Heart left ventricle (tissue), 16 donors: ENCODE measurements around the gene RGS16. TPM values are rescaled to one million over a fixed set of nuclear protein-coding genes. Genes with fewer than 3 reads are reported as not detected.

ENCODE experiments used
- ATAC-seq, 4 donors: fragments of 200-7000 bp; cut with Tn5 transposase; one replicate each; pipeline ENCODE4 v1.9.1; 2020 to 2022; ENCODE audit warnings: moderate library complexity in 4 of 4, mild to moderate bottlenecking in 3 of 4, moderate number of reproducible peaks in 1 of 4
- DNase-seq, 5 donors: peaks; one replicate each; pipeline ENCODE4 v3.0.0-alpha.2; 2020
- H3K27ac ChIP-seq, 12 donors: fragments of 200-600 bp; sonication (generic) in 4 of 12; one replicate each; pipeline versions ENCODE4 v1.5.0 to v1.8.0; 2016 to 2022; ENCODE audit warnings: mild to moderate bottlenecking in 2 of 12
- H3K27me3 ChIP-seq, 9 donors: fragments of 200-600 bp; sonication (generic) in 2 of 9; one replicate each; pipeline versions ENCODE4 v1.5.1 to v1.8.0; 2016 to 2022; ENCODE audit warnings: mild to moderate bottlenecking in 3 of 9
- H3K36me3 ChIP-seq, 9 donors: fragments of 200-600 bp; sonication (generic) in 2 of 9; one replicate each; pipeline versions ENCODE4 v1.5.0 to v1.8.0; 2018 to 2022; ENCODE audit warnings: mild to moderate bottlenecking in 2 of 9
- H3K4me1 ChIP-seq, 12 donors: fragments of 200-600 bp; sonication (generic) in 4 of 12; one replicate each; pipeline versions ENCODE4 v1.5.0 to v1.8.0; 2016 to 2022; ENCODE audit warnings: mild to moderate bottlenecking in 3 of 12
- H3K4me3 ChIP-seq, 12 donors: fragments of 200-600 bp; sonication (generic) in 4 of 12; one replicate each; pipeline versions ENCODE4 v1.5.0 to v1.8.0; 2017 to 2022; ENCODE audit warnings: mild to moderate bottlenecking in 9 of 12, moderate library complexity in 4 of 12
- H3K9me3 ChIP-seq, 12 donors: fragments of 200-600 bp; sonication (generic) in 4 of 12; one replicate each; pipeline versions ENCODE4 v1.5.0 to v1.8.0; 2016 to 2022; ENCODE audit warnings: mild to moderate bottlenecking in 1 of 12
- POLR2A ChIP-seq, 2 donors: fragments of 450-650 bp; IDR thresholded peaks; one replicate each; pipeline ENCODE4 v1.6.1; 2017; ENCODE audit warnings: antibody characterized with exemption in 2 of 2, mild to moderate bottlenecking in 2 of 2, moderate library complexity in 2 of 2
- WGBS, 4 donors: extraction: QIAGEN DNeasy Blood & Tissue Kit in 2 of 4; methylation state at CpG; one replicate each; pipeline versions ENCODE4 v1.1.5 to v1.1.7; 2013 to 2018; 5-methylcytosine and 5-hydroxymethylcytosine counted together
- intact Hi-C, 10 donors: fragments of 100-400 bp; cut with DNase I; formaldehyde crosslinking; loops; one replicate each; pipeline versions ENCODE4 v1.11.1 to v1.14.2; 2022
- polyA plus RNA-seq, 2 donors: library from polyadenylated mRNA; stranded (reverse); fragments of 200-250 nt; gene quantifications; one replicate each; pipeline ENCODE4 v1.2.3, GENCODE V29; 2013
- total RNA-seq, 9 donors: library from RNA; depleted of rRNA in 2 of 9; stranded (reverse); fragments of >200 nt in 2 of 9; fragmentation: NEBNext Ultra II Directional in 3 of 9; extraction: Animal tissue kit (Norgen Biotek cat#: 25700) in 3 of 9; gene quantifications; one replicate each; pipeline versions ENCODE4 v1.1.0 to v1.2.4, GENCODE V29; 2016 to 2023
- TF ChIP-seq, protein P1 (sequence below), 12 donors: fragments of 200-600 bp; sonication (generic) in 4 of 12; IDR thresholded peaks; one replicate each; pipeline versions ENCODE4 v1.5.0 to v1.8.0; 2018 to 2022; ENCODE audit warnings: antibody characterized with exemption in 12 of 12, mild to moderate bottlenecking in 5 of 12
- donor health status: ischemic (EF 13 %, LVEDD 7.1; RV severe dilation, severe dysfunction).
- donor health status: healthy with polysubstance abuse.
- donor health status: DM: no; HTN: yes; CAD: no.
- donor health status: DM: no; HTN: no; CAD: no.
- donor health status: ischemic (EF 25% LVEDD 6.9; RV normal size, moderate dysfunction).
- donor health status: ischemic (EF 25% LVEDD 5.7; RV mildly dilated, moderate dysfunction).
- donor health status: healthy.
- donor health status: DM: yes; HTN: yes; CAD: no.
- donor health status: ischemic (EF 35%, LVEDD 5.7; RV mildly dilated, moderate dysfunction).
- donor health status: nonischemic (EF 11% LVEDD 7.7; RV severe dilation, severe dysfunction).
- donor health status: DM: yes; HTN: yes; CAD: no.
- donor health status: PGD.
- donor health status: ischemic (EF 29% LVEDD 5.4; RV normal size, mild dysfunction).
- donor health status: nonischemic (EF 23%, LVEDD 6.1; RV moderate dilation, normal function).

The RGS16 gene
- total and polyA plus RNA-seq, 11 donors = 0.75 to 9.3 (median 2.1) TPM

DNA sequence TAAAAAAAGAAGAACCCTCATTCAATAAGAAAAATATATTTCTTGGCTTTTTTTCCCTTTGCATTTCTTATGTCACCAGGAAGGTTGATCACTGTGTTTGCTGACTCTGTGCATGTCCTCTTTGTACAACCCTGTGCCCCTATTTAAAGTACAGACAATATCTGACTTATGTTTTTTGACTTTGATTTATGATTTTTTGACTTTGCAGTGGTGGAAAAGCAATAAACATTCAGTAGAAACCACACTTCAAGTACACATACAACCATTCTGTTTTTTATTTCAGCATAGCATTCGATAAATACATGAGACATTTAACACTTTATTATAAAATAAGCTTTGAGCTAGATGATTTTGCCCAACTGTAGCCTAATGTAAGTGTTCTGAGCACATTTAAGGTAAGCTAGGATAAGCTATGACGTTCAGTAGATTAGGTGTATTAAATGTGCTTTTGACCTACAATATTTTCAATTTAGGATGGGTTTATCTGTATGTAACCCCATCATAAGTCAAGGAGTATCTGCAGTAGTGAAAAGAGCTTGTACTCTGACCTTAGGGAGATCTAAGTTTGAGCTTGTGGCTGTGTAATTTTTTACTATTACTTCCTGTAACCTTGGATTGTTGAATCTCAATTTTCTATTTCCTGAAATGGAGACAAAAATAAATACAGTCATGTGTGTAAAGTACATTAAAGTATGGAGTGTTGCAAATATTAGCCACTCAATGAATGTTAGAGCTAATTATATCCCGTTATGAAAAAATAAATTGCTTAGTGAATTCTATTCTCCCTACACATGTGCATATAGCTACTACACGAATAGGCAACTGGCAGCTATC is 16.3 kb downstream of the RGS16 start:
- Histone ChIP-seq H3K27ac (peak overlapping the region in 10 of 12 donors; percentile 85 to 99 (median 92)), H3K4me1 (peaks cover 0 to 43% (median 6%) of the 10 kb centered on the region in 12 donors), H3K36me3 (peaks cover 0 to 9% (median 5%) of the 10 kb centered on the region in 9 donors), H3K9me3 (no peaks in the 10 kb centered on the region), H3K4me3 (peak overlapping the region; percentile 49 to 90 (median 74)), H3K27me3 (no peaks in the 10 kb centered on the region)
- no peak for TF ChIP-seq POLR2A (IDR thresholded peaks at IDR 0.05)
- TF ChIP-seq, protein P1, sequence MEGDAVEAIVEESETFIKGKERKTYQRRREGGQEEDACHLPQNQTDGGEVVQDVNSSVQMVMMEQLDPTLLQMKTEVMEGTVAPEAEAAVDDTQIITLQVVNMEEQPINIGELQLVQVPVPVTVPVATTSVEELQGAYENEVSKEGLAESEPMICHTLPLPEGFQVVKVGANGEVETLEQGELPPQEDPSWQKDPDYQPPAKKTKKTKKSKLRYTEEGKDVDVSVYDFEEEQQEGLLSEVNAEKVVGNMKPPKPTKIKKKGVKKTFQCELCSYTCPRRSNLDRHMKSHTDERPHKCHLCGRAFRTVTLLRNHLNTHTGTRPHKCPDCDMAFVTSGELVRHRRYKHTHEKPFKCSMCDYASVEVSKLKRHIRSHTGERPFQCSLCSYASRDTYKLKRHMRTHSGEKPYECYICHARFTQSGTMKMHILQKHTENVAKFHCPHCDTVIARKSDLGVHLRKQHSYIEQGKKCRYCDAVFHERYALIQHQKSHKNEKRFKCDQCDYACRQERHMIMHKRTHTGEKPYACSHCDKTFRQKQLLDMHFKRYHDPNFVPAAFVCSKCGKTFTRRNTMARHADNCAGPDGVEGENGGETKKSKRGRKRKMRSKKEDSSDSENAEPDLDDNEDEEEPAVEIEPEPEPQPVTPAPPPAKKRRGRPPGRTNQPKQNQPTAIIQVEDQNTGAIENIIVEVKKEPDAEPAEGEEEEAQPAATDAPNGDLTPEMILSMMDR (IDR thresholded peaks at IDR 0.05) = no peak
- no peak for ATAC-seq
- intact Hi-C loops = loop anchor here in 2 of 10 donors (10.0 kb wide), 3 partner anchors 133 to 503 kb away; partner anchors contain the start of gene RGSL1 (in 1 of the 2)
- no peak for DNase-seq
- 47 to 53% (median 49%) methylated on average over 4 of the region's 4 CpGs for WGBS, 4 donors

DNA sequence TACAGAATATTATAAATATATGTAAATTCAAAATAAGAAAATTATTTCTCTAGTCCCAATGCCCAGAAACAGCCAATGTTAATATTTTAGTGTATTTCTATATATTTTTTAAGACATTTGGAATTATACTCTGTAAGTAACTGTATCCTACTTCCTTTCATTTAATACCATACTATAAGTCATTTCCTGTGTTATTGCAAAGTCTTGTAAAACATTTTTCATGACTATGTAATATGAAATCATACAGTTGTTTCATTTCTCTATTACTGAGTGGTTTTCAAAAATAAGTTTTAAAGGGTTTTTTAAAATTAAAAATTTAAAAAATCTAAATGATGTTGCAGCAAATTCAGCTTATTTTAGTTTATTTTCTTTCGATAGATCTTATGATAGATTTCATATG is 17.1 kb downstream of the RGS16 start:
- Histone ChIP-seq H3K27me3 (no peaks in the 10 kb centered on the region), H3K4me3 (no peak overlapping the region), H3K9me3 (no peaks in the 10 kb centered on the region), H3K27ac (peak overlapping the region in 1 of 12 donors; percentile 12), H3K36me3 (peaks cover 0 to 17% (median 12%) of the 10 kb centered on the region in 9 donors), H3K4me1 (peaks cover 0 to 43% (median 6%) of the 10 kb centered on the region in 12 donors)
- ATAC-seq (no peak), DNase-seq (no peak)
- WGBS, 4 donors = 0 to 1% (median 0%) methylated on average over 1 of the region's 1 CpG
- intact Hi-C loops = loop anchor here in 2 of 10 donors (10.0 kb wide), 3 partner anchors 132 to 502 kb away; partner anchors contain the start of gene RGSL1 (in 1 of the 2)
- TF ChIP-seq POLR2A (IDR thresholded peaks at IDR 0.05) = no peak
- TF ChIP-seq, protein P1 (IDR thresholded peaks at IDR 0.05) = no peak

DNA sequence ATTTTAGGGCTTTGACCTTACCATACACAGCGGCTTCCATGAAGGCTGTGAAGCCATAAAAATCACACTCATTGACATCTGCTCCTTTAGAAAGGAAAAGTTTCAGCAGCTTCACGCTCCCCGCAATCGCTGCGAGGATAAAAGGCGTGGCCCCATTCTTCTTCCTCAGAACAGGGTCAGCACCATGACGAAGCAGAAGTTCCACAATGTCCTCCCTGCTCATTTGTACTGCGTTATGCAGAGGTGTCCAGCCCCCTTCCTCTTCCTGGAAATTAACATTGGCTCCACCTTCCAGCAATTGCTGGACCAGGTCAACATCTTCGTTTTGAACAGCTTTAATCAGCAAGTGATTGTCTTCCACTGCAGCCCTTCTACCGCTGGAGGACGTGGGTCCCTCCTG is 17.8 kb downstream of the RGS16 start:
- no peaks in the 10 kb centered on the region for H3K27me3 ChIP-seq
- 93 to 95% (median 95%) methylated on average over 11 of the region's 11 CpGs for WGBS, 4 donors
- DNase-seq (no peak), ATAC-seq (no peak)
- H3K27ac ChIP-seq = peak overlapping the region in 1 of 12 donors; percentile 12
- no peak for TF ChIP-seq POLR2A (IDR thresholded peaks at IDR 0.05)
- TF ChIP-seq, protein P1 (IDR thresholded peaks at IDR 0.05) = no peak
- no peaks in the 10 kb centered on the region for H3K9me3 ChIP-seq
- H3K4me3 ChIP-seq = no peak overlapping the region
- intact Hi-C loops = loop anchor here in 2 of 10 donors (10.0 kb wide), 3 partner anchors 132 to 502 kb away; partner anchors contain the start of gene RGSL1 (in 1 of the 2)
- H3K4me1 ChIP-seq = peaks cover 0 to 43% (median 6%) of the 10 kb centered on the region in 12 donors
- peaks cover 0 to 24% (median 20%) of the 10 kb centered on the region in 9 donors for H3K36me3 ChIP-seq

DNA sequence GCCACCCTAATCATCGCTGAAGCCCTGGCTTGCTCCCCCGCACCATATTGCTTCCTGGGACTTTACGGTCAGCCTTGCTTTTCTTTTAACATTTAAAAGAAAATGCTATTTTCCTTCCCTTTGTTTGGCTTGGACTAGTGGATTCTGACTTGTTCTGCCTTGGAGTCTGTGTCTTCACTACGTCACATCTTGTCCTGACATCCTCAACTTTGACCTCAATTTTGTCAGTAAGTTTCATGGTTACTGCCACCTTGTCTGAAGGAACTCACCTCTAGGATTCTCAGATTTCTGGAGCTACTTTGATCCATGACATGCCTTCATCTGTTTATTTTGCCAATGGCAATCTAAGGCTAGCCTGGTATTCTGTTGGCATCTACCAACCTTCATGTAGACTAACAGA is 19.4 kb downstream of the RGS16 start:
- Histone ChIP-seq H3K9me3 (no peaks in the 10 kb centered on the region), H3K4me1 (peaks cover 0 to 43% (median 6%) of the 10 kb centered on the region in 12 donors), H3K4me3 (no peak overlapping the region), H3K36me3 (peaks cover 0 to 40% (median 36%) of the 10 kb centered on the region in 9 donors), H3K27me3 (no peaks in the 10 kb centered on the region), H3K27ac (no peak overlapping the region)
- 92 to 96% (median 94%) methylated on average over 4 of the region's 4 CpGs for WGBS, 4 donors
- DNase-seq (no peak), ATAC-seq (no peak)
- TF ChIP-seq, protein P1 (IDR thresholded peaks at IDR 0.05) = no peak
- TF ChIP-seq POLR2A (IDR thresholded peaks at IDR 0.05) = no peak
- intact Hi-C loops = loop anchor here in 2 of 10 donors (10.0 kb wide), 3 partner anchors 130 to 500 kb away; partner anchors contain the start of gene RGSL1 (in 1 of the 2)
